Coronary artery (tissue), 2 donors: ENCODE data around the gene RASL10B.

Source experiments
- DNase-seq: peaks from one replicate; pipeline ENCODE4 v3.0.0-alpha.2; 2017; ENCODE audit warnings: low spot score
- H3K27ac ChIP-seq, 2 donors: fragments of 200-600 bp; sonication (generic); one replicate each; pipeline ENCODE4 v1.5.1; 2016 to 2019
- H3K4me3 ChIP-seq: fragments of 200-600 bp; sonication (generic); 2 replicates; pipeline ENCODE4 v1.5.1; 2016; ENCODE audit warnings: mild to moderate bottlenecking, moderate library complexity
- CTCF ChIP-seq: fragments of 200-600 bp; sonication (generic); IDR thresholded peaks from one replicate; pipeline ENCODE4 v1.5.1; 2019; ENCODE audit warnings: antibody characterized with exemption

RASL10B gene

GRCh38 chr17:35716897-35717465 lies 14.5 kb upstream of the RASL10B start:
- Histone ChIP-seq H3K4me3 (no peak overlapping the region), H3K27ac (peak overlapping the region in 1 of 2 donors; percentile 26)
- DNase-seq, result no peak
- no peak for TF ChIP-seq CTCF

GRCh38 chr17:35717475-35717874 lies 14.0 kb upstream of the RASL10B start:
- H3K27ac ChIP-seq, result no peak overlapping the region
- H3K4me3 ChIP-seq, result no peak overlapping the region
- no peak for TF ChIP-seq CTCF
- no peak for DNase-seq

- no peak overlapping the region for H3K27ac ChIP-seq
- no peak for TF ChIP-seq CTCF
- no peak for DNase-seq
- H3K4me3 ChIP-seq, result no peak overlapping the region
Observed at GRCh38 chr17:35723735-35724134, 7.7 kb upstream of the RASL10B start.

GRCh38 chr17:35725058-35725457 lies 6.4 kb upstream of the RASL10B start:
- DNase-seq, result no peak
- no peak overlapping the region for H3K4me3 ChIP-seq
- H3K27ac ChIP-seq, result no peak overlapping the region
- TF ChIP-seq CTCF, result no peak

- Histone ChIP-seq H3K4me3 (no peak overlapping the region), H3K27ac (no peak overlapping the region)
- TF ChIP-seq CTCF, result no peak
- no peak for DNase-seq
Observed at GRCh38 chr17:35725802-35726126, 5.7 kb upstream of the RASL10B start.

GRCh38 chr17:35726127-35726952 lies 5.1 kb upstream of the RASL10B start:
- no peak for TF ChIP-seq CTCF
- DNase-seq, result no peak
- Histone ChIP-seq H3K27ac (no peak overlapping the region), H3K4me3 (no peak overlapping the region)

- Histone ChIP-seq H3K4me3 (no peak overlapping the region), H3K27ac (no peak overlapping the region)
- no peak for DNase-seq
- TF ChIP-seq CTCF, result no peak
Observed at GRCh38 chr17:35726953-35727460, 4.4 kb upstream of the RASL10B start.
